OCI-LY3 (cell line): Measurements from ENCODE around the gene TRAF5.

Source experiments
- EZH2phosphoT487 ChIP-seq: fragments of 200-600 bp; shearing (Covaris generic); IDR thresholded peaks from 2 replicates; pipeline ENCODE4 v1.6.1; 2018; ENCODE audit warnings: antibody characterized with exemption, mixed run types, low read depth
- TF ChIP-seq, protein P1 (sequence below): fragments of 200-600, 300-600 bp; sonication (generic); IDR thresholded peaks from 2 replicates; pipeline ENCODE4 v1.5.1; 2014; ENCODE audit warnings: antibody characterized with exemption, low read length, low read depth

DNA sequence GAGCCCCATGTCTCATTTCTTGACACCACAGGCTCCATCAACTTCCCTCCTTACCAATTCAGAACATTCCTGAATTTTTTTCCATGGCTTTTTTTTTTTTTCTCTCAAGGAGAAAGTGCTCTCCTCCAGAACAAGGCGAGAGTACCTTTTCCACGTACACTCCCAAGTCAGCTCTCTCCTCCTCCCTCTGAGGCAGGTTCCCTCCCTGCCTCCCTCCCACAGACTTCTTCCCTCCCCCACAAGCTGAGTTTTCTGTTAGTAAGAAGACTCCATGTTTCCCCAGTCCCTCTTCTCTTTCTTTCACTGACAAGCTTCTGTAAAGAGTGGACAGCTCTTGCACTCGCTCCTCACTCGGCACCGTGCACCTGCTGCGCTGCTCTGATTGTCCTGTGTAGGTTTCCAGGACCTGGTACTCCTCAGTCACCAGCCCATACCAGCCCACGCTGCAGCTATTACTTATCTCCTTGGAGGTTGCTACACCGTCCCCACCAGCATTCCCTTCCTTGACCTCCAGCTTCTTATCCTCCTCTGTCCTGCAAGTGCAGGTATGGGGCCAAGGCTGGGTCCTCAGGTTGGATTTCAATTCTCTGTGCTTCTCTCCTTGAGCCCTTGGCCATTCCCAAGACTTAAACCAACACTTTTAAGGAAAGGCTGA lies 3.8 kb downstream of the TRAF5 start:
- TF ChIP-seq, protein P1, sequence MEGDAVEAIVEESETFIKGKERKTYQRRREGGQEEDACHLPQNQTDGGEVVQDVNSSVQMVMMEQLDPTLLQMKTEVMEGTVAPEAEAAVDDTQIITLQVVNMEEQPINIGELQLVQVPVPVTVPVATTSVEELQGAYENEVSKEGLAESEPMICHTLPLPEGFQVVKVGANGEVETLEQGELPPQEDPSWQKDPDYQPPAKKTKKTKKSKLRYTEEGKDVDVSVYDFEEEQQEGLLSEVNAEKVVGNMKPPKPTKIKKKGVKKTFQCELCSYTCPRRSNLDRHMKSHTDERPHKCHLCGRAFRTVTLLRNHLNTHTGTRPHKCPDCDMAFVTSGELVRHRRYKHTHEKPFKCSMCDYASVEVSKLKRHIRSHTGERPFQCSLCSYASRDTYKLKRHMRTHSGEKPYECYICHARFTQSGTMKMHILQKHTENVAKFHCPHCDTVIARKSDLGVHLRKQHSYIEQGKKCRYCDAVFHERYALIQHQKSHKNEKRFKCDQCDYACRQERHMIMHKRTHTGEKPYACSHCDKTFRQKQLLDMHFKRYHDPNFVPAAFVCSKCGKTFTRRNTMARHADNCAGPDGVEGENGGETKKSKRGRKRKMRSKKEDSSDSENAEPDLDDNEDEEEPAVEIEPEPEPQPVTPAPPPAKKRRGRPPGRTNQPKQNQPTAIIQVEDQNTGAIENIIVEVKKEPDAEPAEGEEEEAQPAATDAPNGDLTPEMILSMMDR: no peak
- TF ChIP-seq EZH2phosphoT487: no peak
